Activated CD8-positive, alpha-beta memory T cell treated with anti-CD3 and anti-CD28 coated beads for 48 hours (primary cell): Measurements from ENCODE around the gene TANC1.

Experiments used
- DNase-seq, 3 experiments: peaks; one replicate each; pipeline ENCODE4 v3.0.0-alpha.2; 2020; ENCODE audit warnings: low read depth in 2 of 3, low spot score in 2 of 3

Gene TANC1

DNA sequence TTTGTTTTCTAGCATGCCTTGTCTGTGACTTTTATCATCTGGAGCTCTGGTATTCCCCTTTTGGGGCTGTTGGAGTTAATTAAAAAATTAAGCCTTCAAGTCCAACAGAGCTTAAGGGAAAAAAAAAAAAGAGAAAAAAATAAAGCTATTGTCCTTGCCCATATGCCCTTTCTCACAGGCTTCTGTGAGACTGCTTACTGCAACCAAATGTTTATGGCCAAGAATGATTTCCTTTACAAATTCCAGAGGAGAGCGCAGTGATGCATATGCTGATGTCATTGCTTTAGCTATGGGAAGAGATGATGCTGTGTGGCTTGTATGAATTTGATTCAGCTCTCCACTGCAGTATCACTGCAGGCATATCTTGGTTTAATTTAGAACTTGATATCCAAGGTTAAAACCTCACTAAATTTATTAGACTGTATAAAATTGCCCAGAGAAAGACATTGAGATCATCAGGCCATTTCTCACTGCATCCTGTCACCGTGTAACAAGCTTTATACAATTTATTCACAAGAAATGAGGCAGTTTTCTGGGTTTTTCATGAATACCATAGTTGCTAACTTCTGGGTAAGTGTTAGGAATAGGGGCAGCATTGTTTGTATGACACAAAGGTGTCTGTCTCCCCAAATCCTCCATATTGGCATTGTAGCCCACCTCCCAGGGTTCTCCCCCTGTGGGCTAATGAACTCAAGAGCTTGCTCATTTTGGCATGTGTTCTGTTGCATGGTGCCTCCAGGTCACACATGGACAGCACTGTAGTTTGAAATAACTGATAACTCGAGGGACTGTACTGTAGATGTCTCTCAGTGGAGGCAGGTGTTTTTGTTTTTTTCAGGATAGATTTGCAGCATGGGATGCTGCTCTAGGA lies 85.0 kb downstream of the TANC1 start:
- DNase-seq = no peak

DNA sequence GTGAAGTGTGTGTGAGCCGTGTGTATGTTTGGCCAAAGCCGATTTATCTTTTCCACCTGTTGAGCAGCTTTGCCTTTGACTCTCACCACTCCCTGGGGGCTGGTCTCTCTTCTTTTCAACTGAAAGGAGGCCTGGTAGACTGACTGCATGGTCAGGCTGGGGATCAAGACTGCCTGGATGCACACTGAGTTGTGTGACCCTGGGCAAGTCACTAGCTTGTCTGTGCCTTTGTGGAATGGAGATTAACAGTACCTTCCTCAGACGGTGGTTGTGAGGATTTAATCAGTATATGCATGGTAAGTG lies 85.5 kb downstream of the TANC1 start:
- DNase-seq = no peak

GRCh38 chr2:159054985-159055384 lies 86.5 kb downstream of the TANC1 start:
- DNase-seq = no peak

DNA sequence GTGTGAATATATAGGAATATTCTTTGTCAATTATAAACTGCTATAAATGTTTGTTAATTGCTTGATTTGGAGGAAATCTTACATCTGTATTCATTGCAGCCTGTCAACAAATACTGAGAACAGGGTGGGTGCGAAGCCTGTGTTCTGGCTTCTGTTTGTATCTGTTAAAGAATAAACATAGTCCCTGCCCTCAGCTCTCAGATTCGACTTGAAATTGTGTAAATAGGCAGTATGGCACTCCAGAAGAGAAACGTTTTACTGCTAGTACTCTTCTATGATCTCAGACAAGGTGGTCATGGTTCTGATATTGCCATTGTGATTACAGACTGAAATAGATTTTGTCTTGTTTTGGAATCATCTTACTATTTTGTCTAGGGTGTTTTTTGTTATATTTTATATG lies 92.1 kb downstream of the TANC1 start:
- DNase-seq = no peak

- no peak for DNase-seq
These were observed 95.2 kb downstream of the TANC1 start for GRCh38 chr2:159063677-159064076.

GRCh38 chr2:159064446-159065301 lies 96.2 kb downstream of the TANC1 start:
- DNase-seq = no peak

- DNase-seq = no peak
These were observed 96.9 kb downstream of the TANC1 start for GRCh38 chr2:159065313-159065712.

- no peak for DNase-seq
These were observed 97.5 kb downstream of the TANC1 start for GRCh38 chr2:159065891-159066290.

DNA sequence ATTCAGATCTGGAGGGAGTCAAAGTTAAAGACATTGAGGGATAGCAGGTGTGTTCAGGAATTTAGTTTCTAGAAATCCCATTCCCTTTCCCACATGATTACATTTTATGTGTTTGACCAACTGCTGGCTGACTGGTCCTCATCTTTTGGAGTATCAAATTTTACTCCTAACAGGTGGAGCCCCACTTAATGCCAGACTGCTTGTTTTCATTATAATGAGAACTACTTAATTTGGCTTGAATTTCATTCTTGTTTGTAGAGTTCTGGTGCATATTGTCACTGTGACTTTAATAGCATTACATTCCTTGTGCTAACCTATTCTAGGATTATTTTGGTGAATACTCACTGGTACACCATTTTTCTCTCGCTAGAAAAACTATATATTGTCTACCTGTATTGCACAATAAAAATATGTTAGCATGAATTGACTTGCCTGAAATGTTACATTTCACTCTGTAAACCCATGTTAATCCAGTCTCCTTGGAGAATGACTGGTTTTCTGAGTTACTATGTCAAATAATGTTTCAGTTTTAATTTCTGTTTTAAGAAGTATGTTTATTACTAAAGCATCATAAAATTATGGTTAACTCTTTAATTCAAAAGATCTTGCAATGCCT lies 98.2 kb downstream of the TANC1 start:
- no peak for DNase-seq

- no peak for DNase-seq
These were observed 99.5 kb downstream of the TANC1 start for GRCh38 chr2:159067971-159068370.

- DNase-seq = no peak
These were observed 100.8 kb downstream of the TANC1 start for GRCh38 chr2:159069229-159069628.

GRCh38 chr2:159070235-159070634 lies 101.8 kb downstream of the TANC1 start:
- DNase-seq = no peak

- no peak for DNase-seq
These were observed 102.9 kb downstream of the TANC1 start for GRCh38 chr2:159071190-159071915.

- DNase-seq = no peak
These were observed 104.4 kb downstream of the TANC1 start for GRCh38 chr2:159072795-159073194.

DNA sequence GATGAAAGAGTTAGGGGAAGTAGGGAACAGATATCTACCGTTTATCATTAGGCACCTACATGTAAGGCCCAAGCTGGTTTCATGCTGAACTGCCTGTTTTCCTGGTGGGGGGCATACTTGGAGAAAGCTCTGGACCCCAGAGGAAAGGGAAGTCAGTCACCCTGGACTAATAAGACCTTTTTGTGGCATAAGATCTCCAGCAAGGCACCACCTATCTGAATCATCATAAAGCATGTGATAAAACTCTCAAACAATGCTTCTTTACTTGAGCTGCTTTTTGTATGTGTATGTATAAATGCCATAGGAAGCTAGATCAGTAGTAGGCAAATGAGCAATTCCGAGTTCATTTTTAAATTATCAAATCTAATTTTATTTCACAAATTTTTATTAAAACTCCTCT lies 104.8 kb downstream of the TANC1 start:
- DNase-seq = no peak

- no peak for DNase-seq
These were observed 106.2 kb downstream of the TANC1 start for GRCh38 chr2:159074605-159075004.

DNA sequence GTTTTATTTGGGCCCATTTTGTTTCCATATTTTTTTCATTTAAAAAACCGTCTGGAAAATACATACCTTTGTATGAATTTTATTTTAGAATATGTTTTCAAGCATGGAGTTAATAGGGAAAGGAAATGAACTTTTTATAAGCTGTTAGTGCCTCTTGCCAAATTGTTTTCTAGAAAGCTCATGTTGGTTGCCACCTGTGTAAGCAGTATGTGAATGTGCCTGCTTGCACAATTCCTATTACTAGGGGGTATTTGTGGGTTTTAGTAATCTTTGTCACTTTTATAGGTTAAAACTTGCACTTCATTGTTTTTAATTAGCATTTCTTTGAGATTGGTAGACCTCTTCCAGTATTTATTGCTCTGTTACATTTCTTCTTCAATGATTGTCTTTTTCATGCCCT lies 107.3 kb downstream of the TANC1 start:
- no peak for DNase-seq

- DNase-seq = no peak
These were observed 107.8 kb downstream of the TANC1 start for GRCh38 chr2:159076241-159076640.

- DNase-seq = no peak
These were observed 109.4 kb downstream of the TANC1 start for GRCh38 chr2:159077869-159078268.

GRCh38 chr2:159078443-159078842 lies 110.0 kb downstream of the TANC1 start:
- no peak for DNase-seq

DNA sequence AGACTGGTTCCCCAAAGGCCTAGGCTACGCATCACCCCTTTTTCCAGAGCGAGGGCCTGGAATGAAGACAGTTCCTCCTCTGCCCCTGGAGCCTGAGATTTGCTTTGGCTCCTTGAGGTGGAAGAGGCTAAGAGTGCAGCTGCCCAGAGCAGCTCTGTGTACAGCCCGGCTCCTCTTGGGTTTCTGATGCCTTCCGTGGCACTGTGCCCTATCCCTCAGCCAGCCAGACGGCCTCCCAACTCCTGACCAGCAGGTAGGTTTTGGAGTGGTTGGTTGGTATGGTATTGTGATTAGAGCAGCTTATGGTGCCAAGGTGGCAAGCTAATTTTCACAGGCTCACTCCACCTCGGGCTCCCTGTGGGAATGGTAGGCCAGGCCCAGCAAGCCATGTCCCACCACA lies 112.2 kb downstream of the TANC1 start:
- DNase-seq = no peak
